ENCODE measurements around the gene IFNGR2. TPM values are rescaled to one million over a fixed set of nuclear protein-coding genes. Genes with fewer than 3 reads are reported as not detected.

Gene IFNGR2
- total RNA-seq, 1 experiment from 2014 or later: 44.1 TPM

DNA sequence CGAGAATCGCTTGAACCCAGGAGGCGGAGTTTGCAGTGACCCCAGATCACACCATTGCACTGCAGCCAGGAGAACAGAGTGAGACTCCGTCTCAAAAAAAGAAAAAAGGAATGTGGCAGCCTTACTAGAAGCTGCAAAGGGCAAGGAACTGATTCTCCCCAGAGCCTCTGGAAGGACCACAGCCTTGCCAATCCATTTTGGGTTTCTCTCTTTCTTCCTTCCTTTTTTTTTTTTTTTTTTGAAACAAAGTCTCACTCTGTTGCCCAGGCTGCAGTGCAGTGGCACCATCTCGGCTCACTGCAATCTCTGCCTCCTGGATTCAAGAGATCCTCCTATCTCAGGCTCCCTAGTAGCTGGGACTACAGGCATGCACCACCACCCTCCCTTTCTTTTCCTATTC is 9.9 kb upstream of the IFNGR2 start:
- no peaks in the 10 kb centered on the region for H3K27me3 ChIP-seq (ENCODE audit: insufficient read depth, low read length)
- H2BK120ac ChIP-seq (ENCODE audit: low read depth, low read length, poor library complexity, severe bottlenecking): no peak overlapping the region
- H3K79me2 ChIP-seq (ENCODE audit: insufficient read depth, low read length): no peaks in the 10 kb centered on the region
- H4K8ac ChIP-seq (replicated peaks; ENCODE audit: insufficient read length, low read depth, low read length): no peak overlapping the region
- no peaks in the 10 kb centered on the region for H3K79me1 ChIP-seq (ENCODE audit: insufficient read depth, low read depth, low read length, poor library complexity, severe bottlenecking)
- H2BK12ac ChIP-seq (ENCODE audit: insufficient read length, low read depth, low read length): no peak overlapping the region
- no peak overlapping the region for H3K27ac ChIP-seq (ENCODE audit: insufficient read length, low read depth, low read length)
- H3K4me2 ChIP-seq (ENCODE audit: insufficient read depth, insufficient read length, low read length): no peak overlapping the region
- H3K36me3 Mint-ChIP-seq (ENCODE audit: insufficient read depth in 1 of 3, low read depth in 3 of 3): no peaks in the 10 kb centered on the region
- no peak overlapping the region for H3K23ac ChIP-seq (ENCODE audit: insufficient read length, low read depth, low read length)
- no peak overlapping the region for H3K4ac ChIP-seq (ENCODE audit: low read depth, low read length)
- TF ChIP-seq, protein P1, sequence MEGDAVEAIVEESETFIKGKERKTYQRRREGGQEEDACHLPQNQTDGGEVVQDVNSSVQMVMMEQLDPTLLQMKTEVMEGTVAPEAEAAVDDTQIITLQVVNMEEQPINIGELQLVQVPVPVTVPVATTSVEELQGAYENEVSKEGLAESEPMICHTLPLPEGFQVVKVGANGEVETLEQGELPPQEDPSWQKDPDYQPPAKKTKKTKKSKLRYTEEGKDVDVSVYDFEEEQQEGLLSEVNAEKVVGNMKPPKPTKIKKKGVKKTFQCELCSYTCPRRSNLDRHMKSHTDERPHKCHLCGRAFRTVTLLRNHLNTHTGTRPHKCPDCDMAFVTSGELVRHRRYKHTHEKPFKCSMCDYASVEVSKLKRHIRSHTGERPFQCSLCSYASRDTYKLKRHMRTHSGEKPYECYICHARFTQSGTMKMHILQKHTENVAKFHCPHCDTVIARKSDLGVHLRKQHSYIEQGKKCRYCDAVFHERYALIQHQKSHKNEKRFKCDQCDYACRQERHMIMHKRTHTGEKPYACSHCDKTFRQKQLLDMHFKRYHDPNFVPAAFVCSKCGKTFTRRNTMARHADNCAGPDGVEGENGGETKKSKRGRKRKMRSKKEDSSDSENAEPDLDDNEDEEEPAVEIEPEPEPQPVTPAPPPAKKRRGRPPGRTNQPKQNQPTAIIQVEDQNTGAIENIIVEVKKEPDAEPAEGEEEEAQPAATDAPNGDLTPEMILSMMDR (conservative IDR thresholded peaks at IDR 0.05): no peak
- no CpG with 5 or more reads among the region's 5 CpGs for WGBS (ENCODE audit: extremely low coverage, insufficient read length, low lambda C conversion rate)
- H2BK5ac ChIP-seq (ENCODE audit: insufficient read length, low read length): no peak overlapping the region
- H3K23me2 ChIP-seq (ENCODE audit: insufficient read length, low read depth, low read length, poor library complexity, severe bottlenecking): no peaks in the 10 kb centered on the region
- H3K4me1 Mint-ChIP-seq: peaks cover 4 to 10% of the 10 kb centered on the region in 2 experiments
- H3K9me3 ChIP-seq (ENCODE audit: control insufficient read depth, low read depth, low read length): no peaks in the 10 kb centered on the region
- H2BK20ac ChIP-seq (ENCODE audit: low read depth, low read length, poor library complexity, severe bottlenecking): no peak overlapping the region
- DNase-seq: no peak
- no peaks in the 10 kb centered on the region; a peak in 1 of 5 replicates for H3K9me3 Mint-ChIP-seq
- no peaks in the 10 kb centered on the region for H3K4me1 ChIP-seq (ENCODE audit: insufficient read depth, low read length)
- H4K91ac ChIP-seq (ENCODE audit: insufficient read length, low read depth, low read length): no peak overlapping the region
- H4K20me1 ChIP-seq (ENCODE audit: control insufficient read depth, insufficient read depth, insufficient read length): no peaks in the 10 kb centered on the region
- no peak overlapping the region for H3K27ac Mint-ChIP-seq
- H3K27me3 Mint-ChIP-seq (ENCODE audit: low read depth): peaks cover 2% of the 10 kb centered on the region
- H3K56ac ChIP-seq (ENCODE audit: insufficient read length, low read depth, low read length): no peak overlapping the region
- H2BK15ac ChIP-seq (ENCODE audit: low read depth, low read length): no peak overlapping the region
- no peak overlapping the region for H2AFZ ChIP-seq (ENCODE audit: low read length)
- H3K18ac ChIP-seq (ENCODE audit: insufficient read length, low read depth, low read length): no peak overlapping the region
- no peak overlapping the region for H3K4me3 Mint-ChIP-seq
- no peak overlapping the region for H3K9ac ChIP-seq (ENCODE audit: extremely low read depth, insufficient read length, low read length)
- H3T11ph ChIP-seq (ENCODE audit: low read length): no peak overlapping the region
- no peak overlapping the region for H3K14ac ChIP-seq (ENCODE audit: insufficient read depth, low read length)
- H2AK5ac ChIP-seq (ENCODE audit: insufficient read length, low read length): no peak overlapping the region
- H4K5ac ChIP-seq (ENCODE audit: insufficient read length, low read depth, low read length): no peak overlapping the region
